Stimulated activated effector memory CD8-positive, alpha-beta T cell treated with anti-CD3 and anti-CD28 coated beads, Interleukin-12 subunit alpha, Interleukin-12 subunit beta, amount 100 ng/mL, for 72 hours (primary cell): ENCODE data around the gene HSD11B2.

Experiments used
- ATAC-seq: fragments of 150-1000 bp; cut with Tn5 transposase; 2 replicates; pipeline ENCODE4 v1.10.0; 2021
- DNase-seq, 2 donors: peaks; one replicate each; pipeline ENCODE4 v3.0.0; 2021 to 2022; ENCODE audit warnings: low spot score in 2 of 2
- H3K27ac Mint-ChIP-seq: one replicate; pipeline ENCODE4 v1.8.0; 2022; ENCODE audit warnings: mild to moderate bottlenecking, mixed read lengths
- H3K36me3 Mint-ChIP-seq: one replicate; pipeline ENCODE4 v1.8.0; 2022; ENCODE audit warnings: mild to moderate bottlenecking, mixed read lengths
- H3K4me1 Mint-ChIP-seq: one replicate; pipeline ENCODE4 v1.8.0; 2022; ENCODE audit warnings: mixed read lengths
- H3K4me3 Mint-ChIP-seq: one replicate; pipeline ENCODE4 v1.8.0; 2022; ENCODE audit warnings: mild to moderate bottlenecking, mixed read lengths
- H3K9me3 Mint-ChIP-seq: one replicate; pipeline ENCODE4 v1.8.0; 2022; ENCODE audit warnings: mixed read lengths

Gene HSD11B2

GRCh38 chr16:67480833-67481560 lies 50.1 kb downstream of the HSD11B2 start, which contains the start of gene ATP6V0D1:
Gene ATP6V0D1, minus strand, starts transcription at chr16:67481157. Its CDS starts 71 bp downstream, at chr16:67481086.
- Mint-ChIP-seq H3K4me1 (peaks cover 57% of the 10 kb centered on the region), H3K27ac (peak within 1 kb of the TSS; percentile 98)
- peak; percentile 99 for DNase-seq

GRCh38 chr16:67481561-67482232 lies 50.8 kb downstream of the HSD11B2 start:
- Mint-ChIP-seq H3K9me3 (no peaks in the 10 kb centered on the region), H3K27ac (peak overlapping the region; percentile 98), H3K4me1 (peaks cover 50% of the 10 kb centered on the region), H3K4me3 (peak overlapping the region; percentile 99), H3K36me3 (peaks cover 46% of the 10 kb centered on the region)
- ATAC-seq (peak; percentile 14), DNase-seq (peak in 1 of 2 donors; percentile 56)

More at GRCh38 chr16:67480833-67481560, 50.1 kb downstream of the HSD11B2 start, which contains the start of gene ATP6V0D1:
- Mint-ChIP-seq H3K36me3 (peaks cover 43% of the 10 kb centered on the region), H3K4me3 (peak within 1 kb of the TSS; percentile 99), H3K9me3 (no peaks in the 10 kb centered on the region)
- ATAC-seq = peak; percentile 96

GRCh38 chr16:67482233-67482924 lies 51.5 kb downstream of the HSD11B2 start:
- Mint-ChIP-seq H3K36me3 (peaks cover 44% of the 10 kb centered on the region), H3K4me3 (peak overlapping the region; percentile 99), H3K4me1 (peaks cover 50% of the 10 kb centered on the region), H3K27ac (peak overlapping the region; percentile 98), H3K9me3 (no peaks in the 10 kb centered on the region)
- no peak for ATAC-seq
- no peak for DNase-seq

DNA sequence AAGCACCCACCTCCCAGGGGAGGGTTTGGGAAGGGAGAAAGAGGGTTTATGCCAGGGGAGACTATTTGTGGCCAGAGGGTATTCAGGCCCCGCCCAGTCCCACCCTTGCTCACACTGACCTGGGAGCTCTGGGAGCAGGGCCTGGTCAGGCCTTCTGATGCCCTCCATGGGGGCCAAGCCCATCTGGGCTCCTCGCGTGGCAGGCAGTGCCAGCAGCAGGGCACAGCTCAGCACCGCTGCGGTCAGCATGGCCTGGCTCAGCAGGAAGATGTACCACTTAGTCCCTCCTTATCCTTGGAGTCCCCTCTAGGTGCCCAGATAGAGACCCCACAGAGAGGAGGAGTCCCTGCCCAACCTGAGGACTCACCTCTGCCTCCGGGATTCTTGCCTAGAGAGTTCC lies 52.2 kb downstream of the HSD11B2 start, which contains the start of gene AGRP:
Gene AGRP, minus strand, starts transcription at position 398 of the 400 bp plus-strand sequence. Its CDS starts 149 bp downstream, at position 249.
- Mint-ChIP-seq H3K9me3 (no peaks in the 10 kb centered on the region), H3K36me3 (peaks cover 42% of the 10 kb centered on the region), H3K4me3 (peak within 1 kb of the TSS; percentile 99), H3K27ac (peak within 1 kb of the TSS; percentile 98), H3K4me1 (peaks cover 43% of the 10 kb centered on the region)
- ATAC-seq (no peak), DNase-seq (no peak)

GRCh38 chr16:67483731-67484525 lies 53.0 kb downstream of the HSD11B2 start:
- Mint-ChIP-seq H3K27ac (no peak overlapping the region), H3K4me1 (peaks cover 36% of the 10 kb centered on the region), H3K4me3 (no peak overlapping the region), H3K9me3 (no peaks in the 10 kb centered on the region), H3K36me3 (peaks cover 42% of the 10 kb centered on the region)
- no peak for DNase-seq
- ATAC-seq = no peak

DNA sequence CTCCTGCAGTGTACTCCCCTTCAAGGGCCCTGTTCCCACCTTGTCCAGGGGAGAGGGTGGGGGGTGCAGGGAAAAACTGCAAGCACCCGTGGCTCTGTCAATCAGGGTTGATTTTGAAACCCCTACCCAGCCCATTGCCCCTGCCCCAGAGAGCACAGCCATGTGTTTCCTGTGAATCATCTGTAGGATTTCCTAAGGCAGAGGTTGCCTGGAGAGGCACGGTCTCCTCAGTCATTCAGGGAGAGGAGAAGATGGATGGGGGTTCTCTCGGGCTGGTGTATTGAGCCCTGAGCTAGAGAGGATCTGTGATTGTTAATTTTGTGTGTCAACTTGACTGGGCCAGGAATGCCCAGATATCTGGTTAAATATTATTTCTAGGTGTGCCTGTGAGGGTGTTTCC lies 55.9 kb downstream of the HSD11B2 start:
- peaks cover 31% of the 10 kb centered on the region for H3K36me3 Mint-ChIP-seq
- peak overlapping the region; percentile 23 for H3K27ac Mint-ChIP-seq
- no peak for DNase-seq
- ATAC-seq = no peak
- peaks cover 24% of the 10 kb centered on the region for H3K4me1 Mint-ChIP-seq
- no peaks in the 10 kb centered on the region for H3K9me3 Mint-ChIP-seq
- no peak overlapping the region for H3K4me3 Mint-ChIP-seq
